HEK293 (cell line): ENCODE measurements around the gene NOC2L.

Experiments used
- CTCF ChIA-PET: fragments of 350-600 bp; formaldehyde crosslinking; extraction: SDS; loops from one replicate; lab custom pipeline; 2021; ENCODE audit warnings: antibody characterized with exemption; lab: Yijun Ruan, JAX
- POLR2A ChIA-PET: fragments of 300-600 bp; formaldehyde crosslinking; extraction: SDS; loops from one replicate; lab custom pipeline; 2020; ENCODE audit warnings: antibody characterized with exemption, inconsistent platforms; lab: Yijun Ruan, JAX
- H3K27ac ChIP-seq: fragments of 200-500 bp; sonication (Bioruptor generic); 2 replicates; pipeline ENCODE4 v1.5.1; 2014; ENCODE audit warnings: low read depth, low read length, control low read depth, inconsistent platforms; ENCODE audit errors: extremely low read depth
- H3K36me3 ChIP-seq, 2 experiments: fragments of 200-500 bp in 1 of 2; sonication (Bioruptor generic) in 1 of 2; 1 replicate in 1 of 2; 2 replicates in 1 of 2; pipeline ENCODE4 v1.5.1; 2014 to 2017; ENCODE audit warnings: inconsistent platforms in 2 of 2, low read length in 2 of 2; ENCODE audit not compliant: control insufficient read depth in 2 of 2, insufficient read depth in 1 of 2
- H3K4me1 ChIP-seq: fragments of 200-500 bp; sonication (Bioruptor generic); 2 replicates; pipeline ENCODE4 v1.5.1; 2014; ENCODE audit warnings: mild to moderate bottlenecking, low read length, inconsistent platforms; ENCODE audit not compliant: control insufficient read depth, insufficient read depth
- H3K4me3 ChIP-seq: 2 replicates; pipeline ENCODE4 v1.5.1; 2011; ENCODE audit warnings: low read depth, mild to moderate bottlenecking, control low read depth, low read length, moderate library complexity
- H3K9me3 ChIP-seq: fragments of 200-500 bp; sonication (Bioruptor generic); 2 replicates; pipeline ENCODE4 v1.5.1; 2014; ENCODE audit warnings: low read depth, low read length, inconsistent platforms; ENCODE audit not compliant: control insufficient read depth, insufficient read depth
- BCL11A ChIP-seq: fragments of 450-650 bp; formaldehyde crosslinking; IDR thresholded peaks from 2 replicates; pipeline ENCODE4 v1.5.1; 2016; ENCODE audit warnings: low read depth, missing biosample characterization, missing genetic modification characterization
- GLI2 ChIP-seq: fragments of 450-650 bp; formaldehyde crosslinking; IDR thresholded peaks from 2 replicates; pipeline ENCODE4; 2017; ENCODE audit warnings: missing biosample characterization, missing genetic modification characterization, low read depth, borderline replicate concordance
- GLIS1 ChIP-seq: fragments of 450-650 bp; formaldehyde crosslinking; IDR thresholded peaks from 2 replicates; pipeline ENCODE4 v1.5.1; 2016; ENCODE audit warnings: missing biosample characterization, missing genetic modification characterization
- PRDM10 ChIP-seq: fragments of 450-650 bp; formaldehyde crosslinking; IDR thresholded peaks from 2 replicates; pipeline ENCODE4 v1.5.1; 2016; ENCODE audit warnings: missing biosample characterization, missing genetic modification characterization
- TRIM28 ChIP-seq: IDR thresholded peaks from 2 replicates; pipeline ENCODE4 v1.6.1; 2011; ENCODE audit warnings: low read length, control low read depth, borderline replicate concordance
- YY2 ChIP-seq: fragments of 450-650 bp; formaldehyde crosslinking; IDR thresholded peaks from 2 replicates; pipeline ENCODE4 v1.5.1; 2016; ENCODE audit warnings: missing biosample characterization, missing genetic modification characterization
- ZBTB8A ChIP-seq: fragments of 450-650 bp; formaldehyde crosslinking; IDR thresholded peaks from 2 replicates; pipeline ENCODE4 v1.5.1; 2016; ENCODE audit warnings: missing biosample characterization, missing genetic modification characterization
- ZEB2 ChIP-seq: fragments of 450-650 bp; formaldehyde crosslinking; IDR thresholded peaks from 2 replicates; pipeline ENCODE4 v1.5.1; 2016; ENCODE audit warnings: missing biosample characterization, missing genetic modification characterization
- ZNF19 ChIP-seq: fragments of 450-650 bp; formaldehyde crosslinking; IDR thresholded peaks from 2 replicates; pipeline ENCODE4; 2016; ENCODE audit warnings: missing biosample characterization, missing genetic modification characterization, low read depth
- ZNF214 ChIP-seq: fragments of 450-650 bp; formaldehyde crosslinking; IDR thresholded peaks from 2 replicates; pipeline ENCODE4 v1.5.1; 2017; ENCODE audit warnings: missing biosample characterization, mild to moderate bottlenecking, missing genetic modification characterization, borderline replicate concordance
- ZNF221 ChIP-seq: fragments of 450-650 bp; formaldehyde crosslinking; IDR thresholded peaks from 2 replicates; pipeline ENCODE4 v1.5.1; 2017; ENCODE audit warnings: missing biosample characterization, missing genetic modification characterization, borderline replicate concordance
- ZNF37A ChIP-seq: fragments of 450-650 bp; IDR thresholded peaks from 2 replicates; pipeline ENCODE4 v1.5.1; 2018; ENCODE audit warnings: missing biosample characterization, missing genetic modification characterization
- ZNF426 ChIP-seq: fragments of 450-650 bp; formaldehyde crosslinking; IDR thresholded peaks from 2 replicates; pipeline ENCODE4 v1.5.1; 2017; ENCODE audit warnings: missing biosample characterization, missing genetic modification characterization, mild to moderate bottlenecking, inconsistent platforms, moderate library complexity
- ZNF449 ChIP-seq: fragments of 450-650 bp; formaldehyde crosslinking; IDR thresholded peaks from 2 replicates; pipeline ENCODE4 v1.5.1; 2017; ENCODE audit warnings: missing biosample characterization, mild to moderate bottlenecking, missing genetic modification characterization, moderate library complexity
- ZNF513 ChIP-seq: fragments of 450-650 bp; IDR thresholded peaks from 2 replicates; pipeline ENCODE4 v1.5.1; 2018; ENCODE audit warnings: missing biosample characterization, missing genetic modification characterization
- ZNF518A ChIP-seq: fragments of 450-650 bp; formaldehyde crosslinking; conservative IDR thresholded peaks from 2 replicates; pipeline ENCODE4 v1.5.1; 2016; ENCODE audit warnings: low read depth, missing biosample characterization, missing genetic modification characterization
- ZNF560 ChIP-seq: fragments of 450-650 bp; formaldehyde crosslinking; IDR thresholded peaks from 2 replicates; pipeline ENCODE4 v1.5.1; 2017; ENCODE audit warnings: missing biosample characterization, missing genetic modification characterization, borderline replicate concordance
- ZNF623 ChIP-seq: fragments of 450-650 bp; formaldehyde crosslinking; IDR thresholded peaks from 2 replicates; pipeline ENCODE4 v1.5.1; 2016; ENCODE audit warnings: missing biosample characterization, missing genetic modification characterization
- ZNF677 ChIP-seq: fragments of 450-650 bp; IDR thresholded peaks from 2 replicates; pipeline ENCODE4 v1.5.0; 2018; ENCODE audit warnings: missing biosample characterization, mild to moderate bottlenecking, missing genetic modification characterization, moderate library complexity
- ZNF76 ChIP-seq: fragments of 450-650 bp; formaldehyde crosslinking; IDR thresholded peaks from 2 replicates; pipeline ENCODE4; 2016; ENCODE audit warnings: low read depth, missing biosample characterization, missing genetic modification characterization, borderline replicate concordance
- ZNF792 ChIP-seq: fragments of 450-650 bp; formaldehyde crosslinking; IDR thresholded peaks from 2 replicates; pipeline ENCODE4 v1.5.1; 2016; ENCODE audit warnings: missing biosample characterization, missing genetic modification characterization
- ZNF830 ChIP-seq: fragments of 450-650 bp; IDR thresholded peaks from 2 replicates; pipeline ENCODE4 v1.5.0; 2018; ENCODE audit warnings: missing biosample characterization, missing genetic modification characterization, low read depth, mild to moderate bottlenecking, moderate library complexity
- ZSCAN5A ChIP-seq: fragments of 450-650 bp; formaldehyde crosslinking; IDR thresholded peaks from 2 replicates; pipeline ENCODE4 v1.5.1; 2016; ENCODE audit warnings: missing biosample characterization, missing genetic modification characterization

NOC2L gene

GRCh38 chr1:910881-911721 lies 48.0 kb downstream of the NOC2L start (continued):
- no peak for TF ChIP-seq ZNF449 (tag by site-specific recombination)
- no peak for TF ChIP-seq ZSCAN5A
- TF ChIP-seq ZNF214 (tag by site-specific recombination), result no peak
- no peak for TF ChIP-seq ZNF221 (tag by site-specific recombination)
- no peak for TF ChIP-seq ZNF37A (tag by site-specific recombination)
- TF ChIP-seq BCL11A, result no peak; the same call in 1 of the 2 replicates
- TF ChIP-seq ZEB2, result peak; percentile 72
- TF ChIP-seq GLIS1, result peak; percentile 90
- TF ChIP-seq ZNF623 (tag by site-specific recombination), result no peak
- TF ChIP-seq ZNF76 (tag by site-specific recombination), result no peak
- no peak for TF ChIP-seq ZNF426 (tag by site-specific recombination)
- no peak for TF ChIP-seq ZNF560
- TF ChIP-seq ZNF830 (tag by site-specific recombination), result no peak
- no peak for TF ChIP-seq GLI2 (tag by site-specific recombination)
- TF ChIP-seq ZBTB8A (tag by site-specific recombination), result peak; percentile 61

- CTCF ChIA-PET, result interaction anchor here (0.9 kb wide), 1 partner anchor 42 kb away, joined by 4 read pairs; no protein-coding TSS in a partner anchor
- Histone ChIP-seq H3K4me1 (peaks cover 19% of the 10 kb centered on the region), H3K9me3 (no peaks in the 10 kb centered on the region), H3K36me3 (no peaks in the 10 kb centered on the region), H3K27ac (peak overlapping the region; percentile 67), H3K4me3 (no peak overlapping the region)
- POLR2A ChIA-PET, result interaction anchor here (1.8 kb wide), 1 partner anchor 34 kb away, joined by 5 read pairs; no protein-coding TSS in a partner anchor
- no peak for TF ChIP-seq ZNF518A (tag by site-specific recombination)
- TF ChIP-seq PRDM10 (tag by site-specific recombination), result no peak
- no peak for TF ChIP-seq ZNF792 (tag by site-specific recombination)
- no peak for TF ChIP-seq ZNF513 (tag by site-specific recombination)
- no peak for TF ChIP-seq ZNF19
- TF ChIP-seq TRIM28, result no peak
- no peak for TF ChIP-seq ZNF677
- TF ChIP-seq YY2, result no peak
Measured at GRCh38 chr1:910311-910880, 48.7 kb downstream of the NOC2L start.
